IMR-90 (cell line): ENCODE data around the gene POLR2M. TPM values are rescaled to one million over a fixed set of nuclear protein-coding genes. Genes with fewer than 3 reads are reported as not detected.

Experiments
- ATAC-seq: fragments of 200-7000 bp; cut with Tn5 transposase; 2 replicates; pipeline ENCODE4 v1.9.1; 2020; ENCODE audit warnings: low read depth, mild to moderate bottlenecking, moderate library complexity
- BruUV-seq: library from RNA; stranded (reverse); fragments of 400-500 nt; replicated peaks from 2 replicates; lab custom pipeline; 2021; lab: Mats Ljungman, UMichigan
- CTCF ChIA-PET: fragments of 300-600 bp; formaldehyde crosslinking; extraction: SDS; loops from one replicate; lab custom pipeline; 2021; ENCODE audit warnings: antibody characterized with exemption; lab: Yijun Ruan, JAX
- POLR2A ChIA-PET: fragments of 300-600 bp; sonication (Branson Sonifier 250); formaldehyde crosslinking; loops from one replicate; lab custom pipeline; 2022; ENCODE audit warnings: antibody characterized with exemption; ENCODE audit not compliant: unreplicated experiment; lab: Charles Lee
- DNase-seq: peaks from one replicate; pipeline ENCODE4 v3.0.0; 2013
- H2AFZ ChIP-seq: replicated peaks from 2 replicates; pipeline ENCODE3; 2013; ENCODE audit warnings: low read length, mild to moderate bottlenecking; ENCODE audit not compliant: poor library complexity
- H2AK5ac ChIP-seq: 2 replicates; pipeline ENCODE4 v1.6.1; 2013; ENCODE audit warnings: low read depth, low read length, inconsistent platforms
- H2AK9ac ChIP-seq: replicated peaks from 2 replicates; pipeline ENCODE3; 2013; ENCODE audit warnings: mild to moderate bottlenecking, low read depth, low read length, moderate library complexity; ENCODE audit not compliant: poor library complexity
- H2BK120ac ChIP-seq: 2 replicates; pipeline ENCODE4 v1.6.1; 2013; ENCODE audit warnings: low read depth, low read length, inconsistent platforms
- H2BK15ac ChIP-seq: 3 replicates; pipeline ENCODE4 v1.6.1; 2013; ENCODE audit warnings: low read depth, low read length, inconsistent platforms
- H2BK20ac ChIP-seq: 2 replicates; pipeline ENCODE4 v1.6.1; 2013; ENCODE audit warnings: low read depth, mild to moderate bottlenecking, inconsistent platforms, low read length, moderate library complexity
- H2BK5ac ChIP-seq: 2 replicates; pipeline ENCODE4 v1.6.1; 2013; ENCODE audit warnings: mild to moderate bottlenecking, low read depth, low read length, inconsistent platforms; ENCODE audit not compliant: poor library complexity, severe bottlenecking
- H3K14ac ChIP-seq: replicated peaks from 2 replicates; pipeline ENCODE4 v1.6.1; 2013; ENCODE audit warnings: low read depth, low read length, inconsistent platforms
- H3K18ac ChIP-seq: 2 replicates; pipeline ENCODE4 v1.6.1; 2013; ENCODE audit warnings: low read depth, low read length, control low read depth
- H3K23ac ChIP-seq: 2 replicates; pipeline ENCODE4 v1.6.1; 2013; ENCODE audit warnings: low read depth, low read length, inconsistent platforms
- H3K27ac ChIP-seq: 2 replicates; pipeline ENCODE4 v1.5.1; 2013; ENCODE audit warnings: mild to moderate bottlenecking, control low read depth, low read length; ENCODE audit not compliant: insufficient read depth
- H3K27me3 ChIP-seq: 2 replicates; pipeline ENCODE4 v1.6.1; 2013; ENCODE audit warnings: low read length; ENCODE audit not compliant: control insufficient read depth, insufficient read depth
- H3K36me3 ChIP-seq: 2 replicates; pipeline ENCODE4 v1.6.1; 2013; ENCODE audit warnings: low read length, mixed read lengths; ENCODE audit not compliant: control insufficient read depth, insufficient read depth
- H3K4ac ChIP-seq: 2 replicates; pipeline ENCODE4 v1.6.1; 2013; ENCODE audit warnings: low read depth, low read length, inconsistent platforms
- H3K4me1 ChIP-seq: 2 replicates; pipeline ENCODE4 v1.6.1; 2013; ENCODE audit warnings: low read length, mixed read lengths; ENCODE audit not compliant: control insufficient read depth, insufficient read depth
- H3K4me2 ChIP-seq: 2 replicates; pipeline ENCODE4 v1.6.1; 2013; ENCODE audit warnings: low read depth, mild to moderate bottlenecking, control low read depth, low read length, moderate library complexity
- H3K4me3 ChIP-seq: 2 replicates; pipeline ENCODE4 v1.5.1; 2013; ENCODE audit warnings: low read depth, mild to moderate bottlenecking, control low read depth, low read length, moderate library complexity; ENCODE audit not compliant: insufficient read depth
- H3K56ac ChIP-seq: 2 replicates; pipeline ENCODE4 v1.6.1; 2013; ENCODE audit warnings: low read length, inconsistent platforms; ENCODE audit not compliant: insufficient read depth; ENCODE audit errors: extremely low read depth
- H3K79me1 ChIP-seq, 2 experiments: 2 replicates each; pipeline ENCODE4 v1.6.1; 2013; ENCODE audit warnings: low read length in 2 of 2, inconsistent platforms in 1 of 2, low read depth in 1 of 2
- H3K9ac ChIP-seq: 2 replicates; pipeline ENCODE4 v1.6.1; 2013; ENCODE audit warnings: low read depth, low read length, control low read depth
- H3K9me1 ChIP-seq: 2 replicates; pipeline ENCODE4 v1.6.1; 2013; ENCODE audit warnings: low read length, inconsistent platforms; ENCODE audit not compliant: insufficient read depth
- H3K9me3 ChIP-seq: 2 replicates; pipeline ENCODE4 v1.6.1; 2013; ENCODE audit warnings: low read length; ENCODE audit not compliant: control insufficient read depth, insufficient read depth
- H4K20me1 ChIP-seq: 2 replicates; pipeline ENCODE4 v1.6.1; 2013; ENCODE audit warnings: low read length, inconsistent platforms; ENCODE audit not compliant: insufficient read depth
- H4K5ac ChIP-seq: 2 replicates; pipeline ENCODE4 v1.6.1; 2013; ENCODE audit warnings: mild to moderate bottlenecking, low read depth, low read length, control low read depth
- H4K8ac ChIP-seq, 2 experiments: 2 replicates each; pipeline ENCODE4 v1.6.1; 2013; ENCODE audit warnings: low read depth in 2 of 2, low read length in 2 of 2, control low read depth in 1 of 2, inconsistent platforms in 1 of 2
- H4K91ac ChIP-seq: 2 replicates; pipeline ENCODE4 v1.6.1; 2013; ENCODE audit warnings: low read depth, low read length, inconsistent platforms; ENCODE audit not compliant: insufficient read depth
- BHLHE40 ChIP-seq: fragments of 150-350 bp; IDR thresholded peaks from 2 replicates; pipeline ENCODE4 v1.6.1; 2016; ENCODE audit warnings: mild to moderate bottlenecking, low read depth, low read length
- CEBPB ChIP-seq: IDR thresholded peaks from 2 replicates; pipeline ENCODE4 v1.6.1; 2012; ENCODE audit warnings: low read depth, low read length, improper control_type of control experiment
- CHD1 ChIP-seq: IDR thresholded peaks from 2 replicates; pipeline ENCODE4 v1.6.1; 2012; ENCODE audit warnings: low read depth, low read length, improper control_type of control experiment
- ELK1 ChIP-seq: fragments of 150-350 bp; IDR thresholded peaks from 2 replicates; pipeline ENCODE4 v1.6.1; 2016; ENCODE audit warnings: low read depth, mild to moderate bottlenecking, low read length, moderate library complexity, borderline replicate concordance
- FOS ChIP-seq: fragments of 150-350 bp; IDR thresholded peaks from 2 replicates; pipeline ENCODE4 v1.6.1; 2016; ENCODE audit warnings: low read depth, low read length
- MXI1 ChIP-seq: IDR thresholded peaks from 2 replicates; pipeline ENCODE4 v1.6.1; 2012; ENCODE audit warnings: low read depth, mild to moderate bottlenecking, low read length, moderate library complexity, borderline replicate concordance
- NFE2L2 ChIP-seq: fragments of 150-350 bp; IDR thresholded peaks from 2 replicates; pipeline ENCODE4 v1.6.1; 2016; ENCODE audit warnings: low read depth, mild to moderate bottlenecking, low read length
- POLR2A ChIP-seq: IDR thresholded peaks from 2 replicates; pipeline ENCODE4 v1.6.1; 2012; ENCODE audit warnings: mild to moderate bottlenecking, low read depth, low read length
- RAD21 ChIP-seq: IDR thresholded peaks from 2 replicates; pipeline ENCODE4 v1.6.1; 2012; ENCODE audit warnings: low read length, improper control_type of control experiment
- RCOR1 ChIP-seq: IDR thresholded peaks from 2 replicates; pipeline ENCODE4 v1.6.1; 2012; ENCODE audit warnings: mild to moderate bottlenecking, low read length, improper control_type of control experiment; ENCODE audit not compliant: insufficient replicate concordance
- RFX5 ChIP-seq: IDR thresholded peaks from 2 replicates; pipeline ENCODE4 v1.8.0; 2012; ENCODE audit warnings: low read depth, mild to moderate bottlenecking, low read length, moderate library complexity
- SMC3 ChIP-seq: fragments of 150-350 bp; IDR thresholded peaks from 2 replicates; pipeline ENCODE4 v1.6.1; 2016; ENCODE audit warnings: low read depth, mild to moderate bottlenecking, antibody characterized with exemption, low read length, moderate library complexity
- WGBS, 2 experiments: methylation state at CpG; one replicate each; pipeline versions ENCODE4 v1.1.5 to v1.1.7; 2013; ENCODE audit warnings: missing lambda C conversion rate in 2 of 2; ENCODE audit not compliant: insufficient read length in 1 of 2; ENCODE audit errors: extremely low coverage in 2 of 2; 5-methylcytosine and 5-hydroxymethylcytosine counted together
- dilution Hi-C: fragments of 300-500 bp; cut with HindIII; formaldehyde crosslinking; loops from one replicate; pipeline ENCODE4 v1.14.3; 2018; ENCODE audit warnings: low sequenced_read_pairs; ENCODE audit not compliant: unreplicated experiment
- in situ Hi-C: fragments of 300-500 bp; cut with MboI; formaldehyde crosslinking; loops from 3 replicates; pipeline ENCODE4 v1.14.3; 2019; ENCODE audit warnings: low sequenced_read_pairs, inconsistent platforms, mixed read lengths
- intact Hi-C: fragments of 100-400 bp; cut with micrococcal nuclease; formaldehyde crosslinking; loops from 2 replicates; pipeline ENCODE4 v1.10.0; 2022
- polyA plus RNA-seq, 3 experiments: library from polyadenylated mRNA; depleted of rRNA; stranded (reverse); fragments of >200 nt; gene quantifications; 2 replicates each; pipeline ENCODE4 v1.2.3, GENCODE V29; 2012; ENCODE audit warnings: low replicate concordance in 1 of 3
- total RNA-seq: library from RNA; depleted of rRNA; stranded (reverse); fragments of >200 nt; gene quantifications from 2 replicates; pipeline ENCODE4 v1.2.3, GENCODE V29; 2012
- TF ChIP-seq, protein P1 (sequence below): fragments of 150-350 bp; IDR thresholded peaks from 2 replicates; pipeline ENCODE4 v1.6.1; 2017; ENCODE audit warnings: mild to moderate bottlenecking, antibody characterized with exemption, low read length, low read depth
- TF ChIP-seq, protein P2 (sequence below): conservative IDR thresholded peaks from 2 replicates; pipeline ENCODE4 v1.5.1; 2012; ENCODE audit warnings: mild to moderate bottlenecking, low read depth, low read length, improper control_type of control experiment

POLR2M gene
- total and polyA plus RNA-seq, 2 of the 4 experiments (the other 2 are of a cell fraction): 60.8 to 117 TPM

DNA sequence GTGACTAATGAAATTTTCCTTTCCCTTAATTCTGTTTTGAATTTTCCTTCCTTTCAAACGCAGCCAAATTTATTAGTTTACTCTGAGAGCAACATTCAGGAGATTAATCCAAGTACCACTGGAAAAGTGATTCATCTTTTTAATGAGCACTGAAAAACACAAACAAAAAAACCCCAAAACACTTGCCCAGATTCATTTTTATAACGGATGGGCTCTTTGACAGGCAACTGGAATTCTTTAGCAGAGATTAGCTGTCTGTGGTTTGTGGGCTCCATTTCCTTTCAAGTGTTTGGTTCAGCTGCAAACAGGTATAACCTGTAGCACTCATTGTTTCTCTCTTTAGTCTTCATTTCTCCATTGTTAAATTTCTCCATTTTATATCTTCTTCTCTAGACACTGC is 3.1 kb upstream of the POLR2M start:
- no TSS peak for BruUV-seq
- TF ChIP-seq POLR2A: no peak
- TF ChIP-seq NFE2L2: no peak
- no peak for TF ChIP-seq FOS
- TF ChIP-seq, protein P1, sequence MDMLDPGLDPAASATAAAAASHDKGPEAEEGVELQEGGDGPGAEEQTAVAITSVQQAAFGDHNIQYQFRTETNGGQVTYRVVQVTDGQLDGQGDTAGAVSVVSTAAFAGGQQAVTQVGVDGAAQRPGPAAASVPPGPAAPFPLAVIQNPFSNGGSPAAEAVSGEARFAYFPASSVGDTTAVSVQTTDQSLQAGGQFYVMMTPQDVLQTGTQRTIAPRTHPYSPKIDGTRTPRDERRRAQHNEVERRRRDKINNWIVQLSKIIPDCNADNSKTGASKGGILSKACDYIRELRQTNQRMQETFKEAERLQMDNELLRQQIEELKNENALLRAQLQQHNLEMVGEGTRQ: no peak
- TF ChIP-seq RAD21: no peak
- no peak for TF ChIP-seq MXI1
- TF ChIP-seq RCOR1: no peak
- TF ChIP-seq, protein P2, sequence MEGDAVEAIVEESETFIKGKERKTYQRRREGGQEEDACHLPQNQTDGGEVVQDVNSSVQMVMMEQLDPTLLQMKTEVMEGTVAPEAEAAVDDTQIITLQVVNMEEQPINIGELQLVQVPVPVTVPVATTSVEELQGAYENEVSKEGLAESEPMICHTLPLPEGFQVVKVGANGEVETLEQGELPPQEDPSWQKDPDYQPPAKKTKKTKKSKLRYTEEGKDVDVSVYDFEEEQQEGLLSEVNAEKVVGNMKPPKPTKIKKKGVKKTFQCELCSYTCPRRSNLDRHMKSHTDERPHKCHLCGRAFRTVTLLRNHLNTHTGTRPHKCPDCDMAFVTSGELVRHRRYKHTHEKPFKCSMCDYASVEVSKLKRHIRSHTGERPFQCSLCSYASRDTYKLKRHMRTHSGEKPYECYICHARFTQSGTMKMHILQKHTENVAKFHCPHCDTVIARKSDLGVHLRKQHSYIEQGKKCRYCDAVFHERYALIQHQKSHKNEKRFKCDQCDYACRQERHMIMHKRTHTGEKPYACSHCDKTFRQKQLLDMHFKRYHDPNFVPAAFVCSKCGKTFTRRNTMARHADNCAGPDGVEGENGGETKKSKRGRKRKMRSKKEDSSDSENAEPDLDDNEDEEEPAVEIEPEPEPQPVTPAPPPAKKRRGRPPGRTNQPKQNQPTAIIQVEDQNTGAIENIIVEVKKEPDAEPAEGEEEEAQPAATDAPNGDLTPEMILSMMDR: no peak
- no peak for TF ChIP-seq ELK1
- no peak for TF ChIP-seq CEBPB
- no peak for TF ChIP-seq SMC3
- no peak for TF ChIP-seq RFX5
- TF ChIP-seq BHLHE40: no peak
- no peak for TF ChIP-seq CHD1
- no peak overlapping the region for H2BK120ac ChIP-seq
- DNase-seq (no peak), ATAC-seq (no peak)
- H2AK5ac ChIP-seq: no peak overlapping the region
- H3K14ac ChIP-seq: no peak overlapping the region
- no peak overlapping the region for H3K4ac ChIP-seq
- H3K4me2 ChIP-seq: no peak overlapping the region
- peaks cover 3% of the 10 kb centered on the region; the same call in 1 of the 2 replicates for H3K27me3 ChIP-seq
- dilution Hi-C loops (no loop called here), intact Hi-C loops (no loop called here), in situ Hi-C loops (no loop called here)
- H3K4me3 ChIP-seq: no peak overlapping the region
- no peak overlapping the region for H3K56ac ChIP-seq
- no peak overlapping the region for H2BK5ac ChIP-seq
- CTCF ChIA-PET: interaction anchor here (1.1 kb wide), 1 partner anchor 9 kb away, joined by 3 read pairs; no protein-coding TSS in a partner anchor
- H2BK20ac ChIP-seq: no peak overlapping the region
- POLR2A ChIA-PET: no interaction called here
- H3K23ac ChIP-seq: no peak overlapping the region
- no peak overlapping the region for H3K9ac ChIP-seq
- no peaks in the 10 kb centered on the region for H3K9me3 ChIP-seq
- no CpG with 5 or more reads among the region's 2 CpGs for WGBS, 2 experiments
- no peak overlapping the region for H3K18ac ChIP-seq
- H3K4me1 ChIP-seq: no peaks in the 10 kb centered on the region
- H3K36me3 ChIP-seq: no peaks in the 10 kb centered on the region
- no peak overlapping the region for H2AK9ac ChIP-seq
- no peak overlapping the region for H4K5ac ChIP-seq
- no peak overlapping the region for H2AFZ ChIP-seq
- no peak overlapping the region for H4K8ac ChIP-seq
- H3K27ac ChIP-seq: no peak overlapping the region
- H2BK15ac ChIP-seq: no peak overlapping the region
- no peak overlapping the region for H4K91ac ChIP-seq
- H3K9me1 ChIP-seq: peaks cover 5% of the 10 kb centered on the region; the same call in 1 of the 2 replicates
- H3K79me1 ChIP-seq: peaks cover 0 to 14% of the 10 kb centered on the region in 2 experiments; a peak in 2 of 4 replicates
- H4K20me1 ChIP-seq: no peaks in the 10 kb centered on the region
